ENCODE results near the gene ITGB4.
"Not testable (repeated sequence)": the region's sequence is repeated elsewhere in the genome, so short reads cannot be mapped to it uniquely, and the experiment has no call there.

The ITGB4 gene

DNA sequence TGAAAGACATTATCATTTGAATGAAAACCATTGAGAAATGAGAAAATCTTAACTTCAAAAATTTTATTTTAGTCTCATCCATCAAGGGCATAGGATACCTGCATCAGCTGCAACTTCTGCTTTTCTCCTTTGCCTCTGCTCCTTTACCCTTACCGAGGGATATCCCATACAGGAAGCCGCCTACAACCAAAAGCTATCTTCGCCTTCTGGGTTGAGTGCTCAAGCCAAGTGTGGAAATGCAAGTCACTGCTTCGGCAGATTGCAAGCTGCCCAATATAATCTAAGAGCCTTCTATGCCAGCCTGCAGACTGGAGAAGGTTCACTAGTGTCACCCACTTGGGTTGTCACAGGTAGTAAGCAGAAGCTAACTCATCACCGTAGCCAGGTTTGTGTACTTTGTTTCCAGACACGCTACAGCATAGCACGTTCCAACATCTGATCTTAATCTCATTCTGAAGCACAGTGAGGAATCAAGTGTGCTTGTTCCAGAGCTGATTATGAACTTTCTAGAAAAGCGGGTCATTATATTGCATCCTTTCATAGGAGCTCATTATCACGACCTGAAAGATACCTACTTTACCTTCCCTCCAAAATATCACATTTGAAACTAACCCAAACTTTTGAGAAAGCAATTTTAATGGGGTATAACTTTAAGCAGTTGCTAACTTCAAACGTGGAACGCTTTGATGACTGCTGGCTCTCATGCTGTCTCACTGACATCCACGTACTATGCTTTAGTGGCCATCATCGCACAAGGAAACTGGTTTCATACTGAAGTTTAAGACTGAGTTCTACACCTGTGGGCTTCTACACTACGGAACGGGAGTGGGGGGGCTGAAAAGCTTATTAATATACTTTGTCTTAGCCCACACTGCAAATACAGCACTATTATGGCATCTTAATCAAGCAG, 55.4 kb downstream of the ITGB4 start:
- Histone ChIP-seq H3K4me3 (ENCODE audit: low read depth in 1 of 2, low read length in 2 of 2) (peak overlapping the region; percentile 89 to 91), H3K4me1 (ENCODE audit: control insufficient read depth in 1 of 2, insufficient read depth in 2 of 2, low read length in 2 of 2) (peaks cover 28 to 42% of the 10 kb centered on the region in 2 donors), H3K9me3 (ENCODE audit: control insufficient read depth in 1 of 2, low read length in 2 of 2) (no peaks in the 10 kb centered on the region), H3K27me3 (ENCODE audit: control insufficient read depth in 1 of 2, insufficient read depth in 2 of 2, low read length in 2 of 2) (no peaks in the 10 kb centered on the region), H3K9ac (ENCODE audit: low read depth in 1 of 2, low read length in 2 of 2) (peak overlapping the region; percentile 4 to 45), H3K27ac (ENCODE audit: low read depth, low read length) (peak overlapping the region; percentile 1), H3K36me3 (ENCODE audit: control insufficient read depth in 1 of 2, insufficient read depth in 2 of 2, low read length in 2 of 2) (peaks cover 22 to 41% of the 10 kb centered on the region in 2 donors)

DNA sequence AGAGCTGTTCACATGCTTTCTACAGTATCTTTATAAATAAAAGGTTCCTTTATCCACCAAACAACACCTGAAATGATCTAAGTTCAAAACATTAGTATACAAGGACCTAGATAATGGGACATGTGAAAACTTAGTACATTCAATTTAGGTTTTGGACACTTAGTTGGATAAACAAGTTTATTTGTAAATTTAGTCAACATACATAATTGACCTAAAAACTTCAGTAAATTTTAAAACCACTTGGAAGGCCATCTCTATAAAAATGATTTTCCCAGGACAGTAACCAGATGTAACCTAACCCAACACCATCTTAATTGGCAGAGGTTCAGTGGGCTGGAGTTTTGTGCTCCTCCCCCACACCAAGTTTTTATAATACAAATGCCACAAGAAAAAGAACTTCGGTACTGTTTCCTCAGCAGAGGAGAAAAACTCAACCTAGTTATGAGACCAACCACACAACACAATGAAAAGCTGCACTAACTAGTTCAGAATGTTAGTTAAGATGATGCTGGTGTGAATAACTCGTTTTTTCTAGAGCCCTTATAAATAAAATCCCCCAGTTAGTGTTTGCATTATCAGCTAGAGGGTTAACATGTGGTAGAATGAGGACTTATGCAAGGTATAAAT, 56.1 kb downstream of the ITGB4 start:
- no peaks in the 10 kb centered on the region for H3K9me3 ChIP-seq (ENCODE audit: control insufficient read depth in 1 of 2, low read length in 2 of 2)
- no peaks in the 10 kb centered on the region for H3K27me3 ChIP-seq (ENCODE audit: control insufficient read depth in 1 of 2, insufficient read depth in 2 of 2, low read length in 2 of 2)
- H3K27ac ChIP-seq (ENCODE audit: low read depth, low read length): no peak overlapping the region
- H3K4me1 ChIP-seq (ENCODE audit: control insufficient read depth in 1 of 2, insufficient read depth in 2 of 2, low read length in 2 of 2): peaks cover 22 to 38% of the 10 kb centered on the region in 2 donors
- peak overlapping the region; percentile 45 to 84 for H3K9ac ChIP-seq (ENCODE audit: low read depth in 1 of 2, low read length in 2 of 2)
- peak overlapping the region; percentile 89 to 91 for H3K4me3 ChIP-seq (ENCODE audit: low read depth in 1 of 2, low read length in 2 of 2)
- H3K36me3 ChIP-seq (ENCODE audit: control insufficient read depth in 1 of 2, insufficient read depth in 2 of 2, low read length in 2 of 2): peaks cover 22 to 41% of the 10 kb centered on the region in 2 donors

DNA sequence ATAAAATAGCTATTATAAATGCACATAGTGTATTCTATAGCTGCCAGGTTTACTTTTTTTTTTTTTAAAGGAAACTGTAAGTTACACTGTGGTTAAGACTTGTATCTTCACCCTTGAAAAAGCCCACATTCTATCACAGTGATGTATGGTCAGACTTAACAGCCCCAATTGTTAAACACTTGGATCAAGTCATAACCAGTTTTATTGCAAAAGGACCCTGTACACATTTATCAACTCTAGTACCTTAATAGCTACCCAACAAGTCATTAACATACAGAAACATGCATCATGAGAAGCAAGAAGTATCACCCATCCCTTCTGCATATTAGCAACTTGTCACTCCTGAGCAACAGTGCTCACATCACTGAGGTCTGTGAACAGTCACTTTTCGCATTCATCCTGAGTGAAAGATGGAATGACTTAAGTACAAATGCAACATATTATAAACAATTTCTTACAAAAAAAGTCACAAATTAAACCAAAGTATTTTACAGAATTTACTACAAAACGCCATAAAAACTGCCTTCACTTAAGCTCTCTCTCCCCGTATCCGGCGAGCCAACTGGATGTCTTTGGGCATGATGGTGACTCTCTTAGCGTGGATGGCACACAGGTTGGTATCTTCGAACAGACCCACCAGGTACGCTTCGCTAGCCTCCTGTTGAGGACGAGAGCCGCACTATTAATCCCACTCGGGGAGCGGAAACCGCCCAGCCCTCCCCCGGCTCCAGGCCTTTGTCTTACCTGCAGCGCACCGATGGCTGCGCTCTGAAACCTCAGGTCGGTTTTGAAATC, 57.0 kb downstream of the ITGB4 start:
- peaks cover 21 to 32% of the 10 kb centered on the region in 2 donors for H3K4me1 ChIP-seq (ENCODE audit: control insufficient read depth in 1 of 2, insufficient read depth in 2 of 2, low read length in 2 of 2)
- peaks cover 22 to 41% of the 10 kb centered on the region in 2 donors for H3K36me3 ChIP-seq (ENCODE audit: control insufficient read depth in 1 of 2, insufficient read depth in 2 of 2, low read length in 2 of 2)
- not testable (repeated sequence) for H3K9me3 ChIP-seq (ENCODE audit: control insufficient read depth in 1 of 2, low read length in 2 of 2); H3K27me3 ChIP-seq (ENCODE audit: control insufficient read depth in 1 of 2, insufficient read depth in 2 of 2, low read length in 2 of 2)
- peak overlapping the region; percentile 98 for H3K27ac ChIP-seq (ENCODE audit: low read depth, low read length)
- H3K4me3 ChIP-seq (ENCODE audit: low read depth in 1 of 2, low read length in 2 of 2): peak overlapping the region; percentile 89 to 91
- H3K9ac ChIP-seq (ENCODE audit: low read depth in 1 of 2, low read length in 2 of 2): peak overlapping the region; percentile 80 to 84

DNA sequence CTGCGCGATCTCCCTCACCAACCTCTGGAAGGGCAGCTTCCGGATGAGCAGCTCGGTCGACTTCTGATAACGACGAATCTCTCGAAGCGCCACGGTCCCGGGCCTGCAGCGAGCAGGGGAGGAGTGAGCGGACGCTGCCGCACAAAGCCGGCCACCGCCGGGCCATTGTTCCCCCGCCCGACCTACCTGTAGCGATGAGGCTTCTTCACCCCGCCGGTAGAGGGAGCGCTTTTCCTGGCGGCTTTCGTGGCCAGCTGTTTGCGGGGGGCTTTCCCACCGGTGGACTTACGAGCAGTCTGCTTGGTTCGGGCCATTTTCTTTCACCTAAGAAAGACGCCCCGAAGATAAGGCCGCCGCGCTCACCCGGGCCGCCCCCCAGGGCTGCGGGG, 57.6 kb downstream of the ITGB4 start:
- H3K9ac ChIP-seq (ENCODE audit: low read depth in 1 of 2, low read length in 2 of 2): peak overlapping the region; percentile 80 to 84
- no peaks in the 10 kb centered on the region for H3K27me3 ChIP-seq (ENCODE audit: control insufficient read depth in 1 of 2, insufficient read depth in 2 of 2, low read length in 2 of 2)
- peaks cover 26 to 35% of the 10 kb centered on the region in 2 donors for H3K4me1 ChIP-seq (ENCODE audit: control insufficient read depth in 1 of 2, insufficient read depth in 2 of 2, low read length in 2 of 2)
- H3K36me3 ChIP-seq (ENCODE audit: control insufficient read depth in 1 of 2, insufficient read depth in 2 of 2, low read length in 2 of 2): peaks cover 22 to 41% of the 10 kb centered on the region in 2 donors
- peak overlapping the region; percentile 98 for H3K27ac ChIP-seq (ENCODE audit: low read depth, low read length)
- H3K9me3 ChIP-seq (ENCODE audit: control insufficient read depth in 1 of 2, low read length in 2 of 2): no peaks in the 10 kb centered on the region
- peak overlapping the region; percentile 89 to 91 for H3K4me3 ChIP-seq (ENCODE audit: low read depth in 1 of 2, low read length in 2 of 2)

DNA sequence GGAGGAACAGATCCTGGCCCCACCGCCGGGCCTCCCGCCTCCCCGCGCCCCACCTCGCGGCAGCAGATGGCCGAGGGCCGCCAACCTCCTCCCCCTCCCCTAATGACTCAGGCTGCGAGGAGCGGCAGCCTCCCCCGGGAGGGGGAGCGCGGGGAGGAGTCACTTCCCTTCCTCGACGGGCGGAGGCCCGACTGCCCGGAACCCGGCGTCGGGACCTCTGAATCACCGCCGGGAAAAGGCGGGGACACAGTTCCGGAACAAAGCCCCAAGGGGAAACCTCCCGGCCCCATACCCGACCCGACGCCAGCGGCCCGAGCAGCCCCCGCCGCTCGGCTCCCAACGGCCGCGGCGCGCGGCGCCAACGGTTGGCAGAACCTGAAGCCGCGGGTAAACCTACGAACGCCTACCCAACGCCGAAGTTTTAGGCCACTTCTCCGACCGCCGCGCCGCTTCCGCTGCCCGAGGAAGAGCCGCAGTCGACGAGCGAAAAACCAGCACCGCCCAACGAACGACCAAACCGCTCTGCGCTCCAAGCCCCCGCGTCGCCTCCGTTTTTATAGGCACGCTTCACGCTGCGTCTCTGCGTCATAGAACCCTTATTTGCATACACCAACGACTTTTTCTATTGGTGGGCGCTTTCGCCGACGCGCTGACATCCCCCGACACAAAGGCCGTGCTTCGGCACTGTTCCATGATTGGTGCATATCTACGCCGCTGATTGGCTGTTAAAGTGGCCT, 58.2 kb downstream of the ITGB4 start:
- peaks cover 31 to 38% of the 10 kb centered on the region in 2 donors for H3K4me1 ChIP-seq (ENCODE audit: control insufficient read depth in 1 of 2, insufficient read depth in 2 of 2, low read length in 2 of 2)
- H3K4me3 ChIP-seq (ENCODE audit: low read depth in 1 of 2, low read length in 2 of 2): peak overlapping the region; percentile 89 to 91
- H3K36me3 ChIP-seq (ENCODE audit: control insufficient read depth in 1 of 2, insufficient read depth in 2 of 2, low read length in 2 of 2): peaks cover 22 to 38% of the 10 kb centered on the region in 2 donors
- no peaks in the 10 kb centered on the region for H3K27me3 ChIP-seq (ENCODE audit: control insufficient read depth in 1 of 2, insufficient read depth in 2 of 2, low read length in 2 of 2)
- H3K27ac ChIP-seq (ENCODE audit: low read depth, low read length): peak overlapping the region; percentile 98
- peak overlapping the region; percentile 80 to 84 for H3K9ac ChIP-seq (ENCODE audit: low read depth in 1 of 2, low read length in 2 of 2)
- H3K9me3 ChIP-seq (ENCODE audit: control insufficient read depth in 1 of 2, low read length in 2 of 2): no peaks in the 10 kb centered on the region

DNA sequence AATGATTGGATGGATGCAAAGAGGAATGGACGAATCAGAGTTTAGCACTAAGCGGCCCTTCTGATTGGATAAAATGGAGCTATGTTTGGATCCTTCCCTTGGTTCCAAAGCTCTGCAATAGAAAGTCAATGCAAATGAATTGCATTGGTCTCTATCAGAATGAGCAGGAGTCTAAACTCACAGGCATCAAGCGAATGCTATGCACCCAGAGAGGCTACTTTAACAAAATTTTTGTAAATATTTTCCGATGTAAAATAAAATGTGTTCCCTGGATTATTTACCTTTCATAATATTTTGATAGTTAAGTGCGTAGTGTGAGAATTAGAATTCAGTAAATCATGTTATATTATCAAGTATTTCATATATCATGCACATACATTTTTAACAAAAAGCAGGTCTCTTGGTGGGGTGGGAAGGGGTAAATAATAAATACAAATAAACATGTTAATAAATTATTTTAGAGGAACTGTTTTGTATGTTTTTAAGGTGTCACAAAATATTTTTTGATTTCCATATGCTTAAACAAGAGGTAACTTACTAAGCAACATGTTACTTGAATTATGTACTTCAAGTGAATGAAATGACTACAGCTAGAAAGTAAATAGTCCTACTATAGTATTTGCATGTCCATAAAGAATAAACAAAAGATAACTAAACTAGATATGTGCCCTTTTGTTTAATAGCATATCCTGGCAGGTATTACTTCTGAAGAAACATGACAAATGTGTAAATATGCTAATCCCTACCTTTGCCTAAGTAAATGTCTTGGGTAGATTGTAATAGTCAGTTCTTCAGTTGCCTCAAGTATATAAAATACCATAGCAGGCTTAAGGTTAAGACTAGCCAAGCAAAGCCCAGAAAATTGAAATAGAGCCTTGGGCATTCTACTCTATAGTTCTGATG, 59.0 kb downstream of the ITGB4 start:
- Histone ChIP-seq H3K36me3 (ENCODE audit: control insufficient read depth in 1 of 2, insufficient read depth in 2 of 2, low read length in 2 of 2) (peaks cover 21 to 30% of the 10 kb centered on the region in 2 donors), H3K9ac (ENCODE audit: low read depth in 1 of 2, low read length in 2 of 2) (no peak overlapping the region), H3K27ac (ENCODE audit: low read depth, low read length) (peak overlapping the region; percentile 98), H3K9me3 (ENCODE audit: control insufficient read depth in 1 of 2, low read length in 2 of 2) (no peaks in the 10 kb centered on the region), H3K4me1 (ENCODE audit: control insufficient read depth in 1 of 2, insufficient read depth in 2 of 2, low read length in 2 of 2) (peaks cover 33 to 35% of the 10 kb centered on the region in 2 donors), H3K4me3 (ENCODE audit: low read depth in 1 of 2, low read length in 2 of 2) (no peak overlapping the region), H3K27me3 (ENCODE audit: control insufficient read depth in 1 of 2, insufficient read depth in 2 of 2, low read length in 2 of 2) (no peaks in the 10 kb centered on the region)

DNA sequence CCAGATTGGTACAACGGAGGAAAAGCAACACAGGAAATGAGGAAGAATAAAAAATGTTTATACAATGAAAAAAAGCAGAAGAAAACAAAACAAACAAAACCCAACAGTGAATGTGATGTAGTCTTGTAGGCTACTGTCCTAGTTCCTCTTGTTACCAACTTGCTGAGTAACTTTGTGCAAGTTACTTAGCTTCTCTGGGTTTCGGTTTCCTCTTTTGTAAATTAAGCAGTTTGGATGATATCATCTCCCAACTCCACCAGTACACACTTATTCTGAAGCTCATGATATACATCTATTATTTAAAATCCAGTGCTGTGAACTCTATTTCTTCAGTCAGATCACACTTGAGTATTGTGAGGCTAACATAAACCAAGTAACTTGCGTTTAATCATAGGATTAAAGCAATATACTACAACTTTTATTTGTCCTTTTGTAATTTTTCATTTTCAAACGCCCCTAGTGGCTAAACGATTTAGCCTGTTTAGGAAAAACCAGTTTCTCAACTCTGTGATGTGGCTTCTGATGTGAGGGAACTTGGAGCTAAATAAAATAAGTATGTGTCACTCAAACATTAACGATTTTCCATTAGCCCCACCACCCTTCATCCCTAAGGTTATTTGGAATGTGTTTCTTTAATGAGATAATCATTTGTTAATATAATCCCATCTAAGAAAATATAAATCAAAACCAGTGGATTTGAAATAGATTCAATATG, 62.0 kb downstream of the ITGB4 start:
- peaks cover 6% of the 10 kb centered on the region in 2 donors for H3K36me3 ChIP-seq (ENCODE audit: control insufficient read depth in 1 of 2, insufficient read depth in 2 of 2, low read length in 2 of 2)
- H3K4me3 ChIP-seq (ENCODE audit: low read depth in 1 of 2, low read length in 2 of 2): peak overlapping the region; percentile 31 to 48
- H3K27ac ChIP-seq (ENCODE audit: low read depth, low read length): peak overlapping the region; percentile 99
- H3K27me3 ChIP-seq (ENCODE audit: control insufficient read depth in 1 of 2, insufficient read depth in 2 of 2, low read length in 2 of 2): no peaks in the 10 kb centered on the region
- H3K4me1 ChIP-seq (ENCODE audit: control insufficient read depth in 1 of 2, insufficient read depth in 2 of 2, low read length in 2 of 2): peaks cover 26 to 35% of the 10 kb centered on the region in 2 donors
- H3K9ac ChIP-seq (ENCODE audit: low read depth in 1 of 2, low read length in 2 of 2): peak overlapping the region; percentile 53 to 88
- H3K9me3 ChIP-seq (ENCODE audit: control insufficient read depth in 1 of 2, low read length in 2 of 2): no peaks in the 10 kb centered on the region

DNA sequence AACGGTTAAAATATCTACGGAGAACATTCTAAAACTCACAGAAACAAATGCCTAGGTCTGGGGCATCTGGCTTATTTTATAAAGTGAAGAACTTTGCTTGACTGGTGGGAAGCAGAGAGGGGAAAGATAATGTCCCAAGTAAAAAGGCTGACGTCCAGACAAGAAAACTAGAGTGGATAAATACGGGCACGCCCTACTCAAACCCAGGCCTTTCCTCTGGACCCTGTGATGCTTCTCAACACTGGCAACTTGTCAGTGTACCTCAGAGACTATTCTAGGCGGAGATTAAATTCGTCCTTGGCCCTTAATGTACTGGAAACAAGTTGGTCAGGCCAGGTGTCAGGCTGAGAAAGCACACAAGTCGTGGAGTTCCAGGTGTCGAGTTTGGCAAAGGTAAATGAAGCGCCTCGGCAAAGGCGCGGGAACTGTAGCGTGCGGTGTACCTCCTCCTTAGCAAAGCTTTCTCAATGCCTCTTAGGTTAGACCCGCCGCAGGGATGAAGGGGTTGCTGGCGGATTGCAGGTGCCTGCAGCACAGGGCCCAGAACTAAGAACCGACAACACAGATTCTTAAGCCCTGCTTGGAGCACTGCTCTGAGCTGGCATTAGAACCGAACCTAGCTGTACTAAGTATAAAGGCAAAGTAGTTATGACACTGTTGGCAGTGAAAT, 62.7 kb downstream of the ITGB4 start:
- Histone ChIP-seq H3K36me3 (ENCODE audit: control insufficient read depth in 1 of 2, insufficient read depth in 2 of 2, low read length in 2 of 2) (no peaks in the 10 kb centered on the region), H3K27ac (ENCODE audit: low read depth, low read length) (peak overlapping the region; percentile 99), H3K4me1 (ENCODE audit: control insufficient read depth in 1 of 2, insufficient read depth in 2 of 2, low read length in 2 of 2) (peaks cover 26 to 35% of the 10 kb centered on the region in 2 donors), H3K9ac (ENCODE audit: low read depth in 1 of 2, low read length in 2 of 2) (peak overlapping the region; percentile 53 to 88), H3K27me3 (ENCODE audit: control insufficient read depth in 1 of 2, insufficient read depth in 2 of 2, low read length in 2 of 2) (no peaks in the 10 kb centered on the region), H3K4me3 (ENCODE audit: low read depth in 1 of 2, low read length in 2 of 2) (peak overlapping the region; percentile 12 to 74), H3K9me3 (ENCODE audit: control insufficient read depth in 1 of 2, low read length in 2 of 2) (no peaks in the 10 kb centered on the region)

All from duodenal mucosa (tissue), 2 donors.